Measurements from ENCODE around the gene PARVB. TPM values are rescaled to one million over a fixed set of nuclear protein-coding genes. Genes with fewer than 3 reads are reported as not detected.

Gene PARVB
- polyA plus RNA-seq, 1 donor (not counting 4 experiments of a cell fraction or from before 2014, with no cell fraction given): 10.5 TPM

DNA sequence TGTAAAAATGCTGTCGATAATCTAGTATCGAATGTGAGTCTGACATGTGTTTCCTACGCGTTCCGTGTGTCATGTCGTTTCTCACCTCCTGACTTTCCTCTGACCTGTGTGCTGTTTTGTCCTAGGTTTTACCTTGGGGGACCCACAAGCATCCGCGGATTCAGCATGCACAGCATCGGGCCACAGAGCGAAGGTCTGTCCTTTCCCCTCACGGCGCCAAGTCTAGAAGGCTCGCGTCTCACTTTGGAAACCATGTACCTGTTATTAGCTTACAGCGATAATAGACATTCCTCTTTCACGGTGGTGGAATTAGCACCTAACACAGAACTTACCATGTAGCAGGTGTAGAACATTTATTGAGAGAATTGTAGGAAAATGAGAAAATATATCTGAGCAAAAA, 40.3 kb upstream of the PARVB start:
- no peak for FAIRE-seq
- no peak for TF ChIP-seq EZH2 (IDR thresholded peaks at IDR 0.05; ENCODE audit: low read length)
- TF ChIP-seq, protein P1, sequence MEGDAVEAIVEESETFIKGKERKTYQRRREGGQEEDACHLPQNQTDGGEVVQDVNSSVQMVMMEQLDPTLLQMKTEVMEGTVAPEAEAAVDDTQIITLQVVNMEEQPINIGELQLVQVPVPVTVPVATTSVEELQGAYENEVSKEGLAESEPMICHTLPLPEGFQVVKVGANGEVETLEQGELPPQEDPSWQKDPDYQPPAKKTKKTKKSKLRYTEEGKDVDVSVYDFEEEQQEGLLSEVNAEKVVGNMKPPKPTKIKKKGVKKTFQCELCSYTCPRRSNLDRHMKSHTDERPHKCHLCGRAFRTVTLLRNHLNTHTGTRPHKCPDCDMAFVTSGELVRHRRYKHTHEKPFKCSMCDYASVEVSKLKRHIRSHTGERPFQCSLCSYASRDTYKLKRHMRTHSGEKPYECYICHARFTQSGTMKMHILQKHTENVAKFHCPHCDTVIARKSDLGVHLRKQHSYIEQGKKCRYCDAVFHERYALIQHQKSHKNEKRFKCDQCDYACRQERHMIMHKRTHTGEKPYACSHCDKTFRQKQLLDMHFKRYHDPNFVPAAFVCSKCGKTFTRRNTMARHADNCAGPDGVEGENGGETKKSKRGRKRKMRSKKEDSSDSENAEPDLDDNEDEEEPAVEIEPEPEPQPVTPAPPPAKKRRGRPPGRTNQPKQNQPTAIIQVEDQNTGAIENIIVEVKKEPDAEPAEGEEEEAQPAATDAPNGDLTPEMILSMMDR (optimal IDR thresholded peaks at IDR 0.05 in 1 of 3, IDR thresholded peaks at IDR 0.05 in 1 of 3, conservative IDR thresholded peaks at IDR 0.05 in 1 of 3; ENCODE audit: extremely low read depth in 1 of 3, insufficient read depth in 2 of 3, low read length in 3 of 3): no peak
- dilution Hi-C loops (cut with MboI; ENCODE audit: extremely low pct_ligation_motif_present, low sequenced_read_pairs): no loop called here

DNA sequence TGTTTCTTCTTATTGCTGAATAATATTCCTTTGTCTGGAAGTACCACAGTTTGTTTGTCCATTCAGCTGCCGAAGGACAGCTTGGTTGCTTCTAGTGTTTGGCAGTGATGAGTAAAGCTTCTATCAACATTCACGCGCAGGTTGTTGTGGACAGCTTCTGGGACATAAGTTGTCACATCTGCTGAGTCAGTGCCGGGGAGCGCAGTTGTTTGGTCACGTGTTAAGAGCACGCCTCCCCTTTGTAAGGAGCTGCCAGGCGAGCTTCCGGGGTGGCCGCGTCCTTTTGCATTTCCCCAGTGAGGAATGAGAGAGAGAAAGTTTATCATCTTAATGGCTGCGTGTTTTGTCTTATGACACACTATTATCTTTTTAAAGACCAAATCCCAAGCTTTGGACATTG, 38.6 kb upstream of the PARVB start:
- Histone ChIP-seq H3K27ac (ENCODE audit: control insufficient read depth, insufficient read depth, low read length) (no peak overlapping the region), H3K27me3 (ENCODE audit: control insufficient read depth, extremely low read depth, insufficient read depth, low read length) (no peaks in the 10 kb centered on the region), H3K4me3 (ENCODE audit: control insufficient read depth in 2 of 3, extremely low read depth in 1 of 3, insufficient read depth in 2 of 3, low read depth in 1 of 3, low read length in 3 of 3) (no peak overlapping the region), H3K79me2 (ENCODE audit: control insufficient read depth, insufficient read depth, low read length) (no peaks in the 10 kb centered on the region), H3K4me1 (ENCODE audit: control insufficient read depth, extremely low read depth, insufficient read depth, low read length) (no peaks in the 10 kb centered on the region), H2AFZ (ENCODE audit: control insufficient read depth, low read length) (no peak overlapping the region), H3K36me3 (ENCODE audit: control insufficient read depth in 2 of 2, extremely low read depth in 1 of 2, insufficient read depth in 2 of 2, low read length in 2 of 2) (peaks cover 12 to 26% of the 10 kb centered on the region in 2 experiments), H3K9me1 (ENCODE audit: control insufficient read depth, extremely low read depth, insufficient read depth, low read length) (no peaks in the 10 kb centered on the region), H3K9ac (ENCODE audit: control insufficient read depth, extremely low read depth, insufficient read depth, low read length) (no peak overlapping the region), H4K20me1 (ENCODE audit: control insufficient read depth, extremely low read depth, insufficient read depth, low read length) (no peaks in the 10 kb centered on the region), H3K4me2 (ENCODE audit: control insufficient read depth, extremely low read depth, insufficient read depth, low read depth, low read length) (no peak overlapping the region), H3K9me3 (ENCODE audit: control insufficient read depth, low read depth, low read length) (no peaks in the 10 kb centered on the region)
- no peak for FAIRE-seq
- DNase-seq (ENCODE audit: low read depth, low spot score): no peak
- dilution Hi-C loops (cut with MboI; ENCODE audit: extremely low pct_ligation_motif_present, low sequenced_read_pairs): no loop called here
- TF ChIP-seq, protein P1 (optimal IDR thresholded peaks at IDR 0.05 in 1 of 3, IDR thresholded peaks at IDR 0.05 in 1 of 3, conservative IDR thresholded peaks at IDR 0.05 in 1 of 3; ENCODE audit: extremely low read depth in 1 of 3, insufficient read depth in 2 of 3, low read length in 3 of 3): no peak
- no peak for TF ChIP-seq EZH2 (IDR thresholded peaks at IDR 0.05; ENCODE audit: low read length)

More for the DNA sequence above, 40.3 kb upstream of the PARVB start:
- Histone ChIP-seq H3K79me2 (ENCODE audit: control insufficient read depth, insufficient read depth, low read length) (no peaks in the 10 kb centered on the region), H3K4me3 (ENCODE audit: control insufficient read depth in 2 of 3, extremely low read depth in 1 of 3, insufficient read depth in 2 of 3, low read depth in 1 of 3, low read length in 3 of 3) (no peak overlapping the region), H2AFZ (ENCODE audit: control insufficient read depth, low read length) (no peak overlapping the region), H3K9me1 (ENCODE audit: control insufficient read depth, extremely low read depth, insufficient read depth, low read length) (no peaks in the 10 kb centered on the region), H3K27me3 (ENCODE audit: control insufficient read depth, extremely low read depth, insufficient read depth, low read length) (no peaks in the 10 kb centered on the region), H3K9ac (ENCODE audit: control insufficient read depth, extremely low read depth, insufficient read depth, low read length) (no peak overlapping the region), H3K36me3 (ENCODE audit: control insufficient read depth in 2 of 2, extremely low read depth in 1 of 2, insufficient read depth in 2 of 2, low read length in 2 of 2) (peaks cover 16 to 27% of the 10 kb centered on the region in 2 experiments), H3K9me3 (ENCODE audit: control insufficient read depth, low read depth, low read length) (no peaks in the 10 kb centered on the region), H4K20me1 (ENCODE audit: control insufficient read depth, extremely low read depth, insufficient read depth, low read length) (no peaks in the 10 kb centered on the region), H3K27ac (ENCODE audit: control insufficient read depth, insufficient read depth, low read length) (no peak overlapping the region), H3K4me2 (ENCODE audit: control insufficient read depth, extremely low read depth, insufficient read depth, low read depth, low read length) (no peak overlapping the region), H3K4me1 (ENCODE audit: control insufficient read depth, extremely low read depth, insufficient read depth, low read length) (no peaks in the 10 kb centered on the region)
- DNase-seq (ENCODE audit: low read depth, low spot score): no peak
